Heart left ventricle (tissue), 13 donors: Measurements from ENCODE around the gene MRC2.

Experiments used
- CTCF ChIP-seq, 12 donors: fragments of 200-600 bp; sonication (generic) in 4 of 12; IDR thresholded peaks; one replicate each; pipeline versions ENCODE4 v1.5.0 to v1.8.0; 2018 to 2022; ENCODE audit warnings: antibody characterized with exemption in 12 of 12, mild to moderate bottlenecking in 5 of 12
- POLR2A ChIP-seq, 2 donors: fragments of 450-650 bp; IDR thresholded peaks; one replicate each; pipeline ENCODE4 v1.6.1; 2017; ENCODE audit warnings: antibody characterized with exemption in 2 of 2, mild to moderate bottlenecking in 2 of 2, moderate library complexity in 2 of 2
- donor health status: ischemic (EF 13 %, LVEDD 7.1; RV severe dilation, severe dysfunction).
- donor health status: DM: no; HTN: yes; CAD: no.
- donor health status: DM: no; HTN: no; CAD: no.
- donor health status: ischemic (EF 25% LVEDD 6.9; RV normal size, moderate dysfunction).
- donor health status: ischemic (EF 25% LVEDD 5.7; RV mildly dilated, moderate dysfunction).
- donor health status: ischemic (EF 35%, LVEDD 5.7; RV mildly dilated, moderate dysfunction).
- donor health status: nonischemic (EF 11% LVEDD 7.7; RV severe dilation, severe dysfunction).
- donor health status: DM: yes; HTN: yes; CAD: no.
- donor health status: PGD.
- donor health status: ischemic (EF 29% LVEDD 5.4; RV normal size, mild dysfunction).
- donor health status: nonischemic (EF 23%, LVEDD 6.1; RV moderate dilation, normal function).

- TF ChIP-seq CTCF (IDR thresholded peaks at IDR 0.05) (no peak), POLR2A (IDR thresholded peaks at IDR 0.05) (no peak)
Measured at GRCh38 chr17:62648956-62649294, 21.5 kb downstream of the MRC2 start.
